GM19035 (cell line): ENCODE results near the gene TTC16.
A peak's percentile ranks its signal among the peaks of the same experiment; 100 is the strongest.

ENCODE experiments used
- ATAC-seq: cut with Tn5 transposase; IDR thresholded peaks from one replicate; pipeline ENCODE4 v1.9.1; 2021; ENCODE audit not compliant: unreplicated experiment

The TTC16 gene

GRCh38 chr9:127716412-127716811 lies 533 bp downstream of the TTC16 start:
- no peak for ATAC-seq

DNA sequence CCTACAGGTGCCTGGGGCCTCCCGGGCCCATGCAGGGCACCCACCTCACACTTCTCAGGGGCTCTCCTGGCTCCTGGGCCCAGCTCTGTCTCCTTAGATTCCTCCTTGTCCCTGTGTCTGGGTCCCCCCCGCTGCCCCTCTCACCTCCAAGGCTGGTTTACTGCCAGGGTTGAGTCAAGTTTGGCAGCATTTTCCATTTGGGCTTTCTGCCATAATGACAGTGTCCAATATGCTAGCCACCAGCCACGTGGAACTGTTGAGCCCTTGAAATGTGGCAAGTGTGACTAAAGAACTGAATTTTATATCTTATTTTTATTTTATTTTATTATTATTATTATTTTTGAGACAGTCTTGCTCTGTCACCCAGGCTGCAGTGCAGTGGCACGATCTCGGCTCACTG lies 1.9 kb downstream of the TTC16 start:
- ATAC-seq = no peak

DNA sequence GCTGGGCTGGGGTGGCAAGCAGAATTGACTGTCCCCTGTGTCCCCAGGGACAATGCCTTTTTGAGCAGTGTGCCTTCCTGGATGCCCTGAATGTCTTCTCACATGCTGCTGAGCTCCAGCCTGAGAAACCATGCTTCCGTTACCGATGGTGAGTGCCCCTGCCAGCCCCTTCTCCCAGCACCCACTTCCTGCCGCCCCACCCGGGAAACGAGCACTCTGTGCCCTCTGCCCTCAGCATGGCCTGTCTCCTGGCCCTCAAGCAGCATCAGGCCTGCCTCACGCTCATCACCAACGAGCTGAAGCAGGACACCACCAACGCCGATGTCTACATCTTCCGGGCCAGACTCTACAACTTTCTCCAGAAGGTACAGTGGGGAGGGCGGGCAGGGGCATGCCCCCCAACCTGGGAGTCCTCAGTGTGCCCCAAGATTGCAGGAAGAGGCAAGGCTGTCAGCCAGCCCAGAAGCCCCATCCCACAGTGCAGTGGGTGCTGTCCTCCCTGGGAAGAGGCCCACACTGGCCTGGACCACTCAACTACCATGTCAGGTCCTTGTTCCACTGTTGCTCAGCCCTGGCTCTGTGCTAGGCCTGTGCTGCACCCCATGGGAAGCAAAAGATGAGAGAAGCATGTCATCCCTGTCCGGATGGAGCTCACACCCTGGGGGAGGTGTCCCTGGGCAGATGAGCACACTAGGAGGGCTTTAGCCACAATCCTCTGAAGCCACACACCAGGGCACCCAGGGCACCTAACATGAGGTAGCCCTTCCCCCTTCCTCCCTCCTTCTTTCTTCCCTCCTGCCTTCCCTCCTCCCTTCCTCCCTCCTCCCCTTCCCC lies 4.4 kb downstream of the TTC16 start:
- no peak for ATAC-seq

DNA sequence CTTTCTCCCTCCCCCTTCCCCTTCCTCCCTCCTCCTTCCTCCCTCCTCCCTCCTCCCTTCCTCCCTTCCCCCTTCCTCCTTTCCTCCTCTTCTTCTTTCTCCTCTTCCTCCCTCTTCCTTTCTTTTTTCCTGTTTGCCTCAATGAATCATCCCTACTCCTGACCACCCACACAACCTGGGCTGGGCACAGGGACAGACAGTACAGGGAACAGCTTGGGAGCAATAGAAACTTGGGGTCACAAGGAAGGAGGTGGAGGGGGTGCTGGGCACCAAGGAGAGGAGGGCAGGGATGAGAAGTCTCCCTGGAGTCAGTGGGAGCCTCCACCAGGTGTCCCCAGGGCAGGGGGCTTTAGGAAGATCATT lies 5.0 kb downstream of the TTC16 start:
- no peak for ATAC-seq

GRCh38 chr9:127721391-127721821 lies 5.5 kb downstream of the TTC16 start:
- no peak for ATAC-seq

DNA sequence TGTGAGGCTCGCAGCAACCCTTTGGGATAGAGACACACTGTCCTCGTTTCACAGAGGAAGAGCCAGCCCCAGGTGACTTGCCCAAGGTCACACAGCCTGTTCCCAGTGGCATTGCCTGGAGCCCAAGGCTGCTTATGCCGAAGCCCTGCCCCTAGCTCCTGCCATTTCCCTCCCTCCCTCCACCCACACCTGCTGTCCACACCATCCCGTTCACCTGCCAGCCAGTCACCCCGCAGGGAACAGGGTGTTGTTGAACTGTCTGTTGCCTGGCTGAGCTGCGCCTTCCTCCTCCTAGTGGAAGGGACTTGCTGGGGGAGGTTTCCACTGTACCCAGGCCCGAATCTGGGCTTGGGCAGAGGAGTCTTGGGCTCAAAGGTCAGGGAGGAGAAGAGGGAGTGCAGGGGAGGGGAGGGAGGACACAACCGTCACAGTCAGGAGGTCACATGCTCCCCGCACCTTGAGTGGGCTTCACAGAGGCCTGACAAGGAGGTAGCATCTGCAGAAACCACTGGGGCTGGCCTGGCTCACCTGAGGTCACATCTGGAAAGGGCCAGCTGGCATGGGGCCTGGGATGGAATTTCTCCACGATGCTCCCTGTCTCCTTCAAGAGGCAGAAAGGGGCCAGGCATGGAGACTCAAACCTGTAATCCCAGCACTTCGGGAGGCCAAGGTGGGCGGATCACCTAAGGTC lies 6.3 kb downstream of the TTC16 start:
- ATAC-seq = no peak

- ATAC-seq = no peak
Observed at GRCh38 chr9:127723013-127723412, 7.1 kb downstream of the TTC16 start.

- ATAC-seq = no peak
Observed at GRCh38 chr9:127723444-127723843, 7.6 kb downstream of the TTC16 start.

- ATAC-seq = no peak
Observed at GRCh38 chr9:127724012-127724411, 8.1 kb downstream of the TTC16 start.

DNA sequence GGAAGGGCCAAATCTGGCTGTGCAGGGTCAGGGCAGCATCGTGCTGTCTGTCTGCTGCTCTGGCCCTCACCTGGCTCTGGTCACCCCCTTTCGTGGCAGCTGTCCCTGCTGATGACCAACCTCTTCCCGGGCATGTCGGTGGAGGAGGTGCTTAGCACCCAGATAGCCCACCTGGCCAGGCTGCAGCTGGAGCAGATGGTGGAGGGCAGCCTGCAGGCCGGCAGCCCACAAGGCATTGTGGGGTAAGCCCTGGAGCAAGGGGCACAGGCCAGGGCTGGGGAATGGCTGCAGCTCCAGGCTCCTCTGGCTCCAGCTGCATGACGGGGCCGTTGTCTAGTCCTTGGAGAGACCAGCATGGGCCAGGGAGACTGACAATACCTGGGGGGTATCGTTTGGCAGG lies 11.0 kb downstream of the TTC16 start:
- ATAC-seq = no peak

DNA sequence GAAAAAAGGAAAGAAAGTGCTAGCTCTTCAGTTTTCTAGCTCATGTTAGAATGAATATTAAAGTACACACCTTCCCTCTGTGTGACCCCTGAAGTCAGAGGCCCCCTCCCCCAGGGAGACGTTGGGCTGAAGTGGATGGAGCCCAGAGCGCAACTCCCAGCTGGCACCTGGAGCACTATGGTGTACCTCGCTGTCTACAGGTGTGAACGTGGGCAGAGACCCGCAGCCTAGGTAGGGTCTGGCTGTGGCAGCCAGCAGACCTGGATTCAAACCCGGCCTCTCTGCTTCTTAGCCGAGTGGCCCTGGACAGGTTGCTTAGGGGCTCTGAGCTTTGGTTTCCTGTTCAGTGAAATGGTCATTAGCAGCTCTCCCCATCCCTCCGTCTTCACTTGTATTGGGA lies 12.9 kb downstream of the TTC16 start:
- ATAC-seq = no peak

DNA sequence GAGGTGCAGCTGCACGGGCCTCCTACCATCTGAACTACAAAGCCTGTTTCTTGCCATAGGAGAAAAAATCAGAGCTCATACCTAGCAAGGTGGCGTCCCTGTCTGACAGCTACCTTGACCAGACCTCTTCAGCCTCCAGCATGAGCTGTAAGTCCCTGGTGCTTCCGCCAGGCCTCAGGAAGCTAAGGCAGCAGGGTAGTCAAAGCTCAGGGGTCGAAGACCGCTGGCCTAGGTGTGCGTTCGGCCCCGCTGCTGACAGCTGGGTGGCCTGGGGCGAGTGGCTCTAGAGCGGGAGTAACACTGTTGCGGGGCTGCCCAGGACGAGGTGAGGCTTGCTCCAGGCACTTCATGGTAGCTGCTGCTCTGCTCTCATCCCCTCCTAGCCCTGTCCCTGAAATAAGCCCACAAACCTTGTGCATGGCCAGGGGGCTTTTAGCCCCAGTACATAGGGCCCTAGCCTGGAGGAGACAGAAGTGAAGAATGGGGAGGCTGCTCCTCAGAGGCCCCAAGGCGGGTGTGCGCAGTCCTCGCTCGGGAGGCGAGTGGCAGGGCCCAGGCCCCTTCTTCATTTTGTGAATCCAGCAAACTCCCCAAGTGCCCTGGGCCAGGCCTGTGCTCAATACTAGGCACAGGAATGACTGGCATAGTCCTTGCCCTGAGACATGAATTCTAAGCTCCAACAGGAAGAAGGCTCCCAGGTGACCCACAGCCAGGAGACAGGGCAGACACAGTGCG lies 13.8 kb downstream of the TTC16 start:
- no peak for ATAC-seq

- no peak for ATAC-seq
Observed at GRCh38 chr9:127730262-127730661, 14.4 kb downstream of the TTC16 start.

DNA sequence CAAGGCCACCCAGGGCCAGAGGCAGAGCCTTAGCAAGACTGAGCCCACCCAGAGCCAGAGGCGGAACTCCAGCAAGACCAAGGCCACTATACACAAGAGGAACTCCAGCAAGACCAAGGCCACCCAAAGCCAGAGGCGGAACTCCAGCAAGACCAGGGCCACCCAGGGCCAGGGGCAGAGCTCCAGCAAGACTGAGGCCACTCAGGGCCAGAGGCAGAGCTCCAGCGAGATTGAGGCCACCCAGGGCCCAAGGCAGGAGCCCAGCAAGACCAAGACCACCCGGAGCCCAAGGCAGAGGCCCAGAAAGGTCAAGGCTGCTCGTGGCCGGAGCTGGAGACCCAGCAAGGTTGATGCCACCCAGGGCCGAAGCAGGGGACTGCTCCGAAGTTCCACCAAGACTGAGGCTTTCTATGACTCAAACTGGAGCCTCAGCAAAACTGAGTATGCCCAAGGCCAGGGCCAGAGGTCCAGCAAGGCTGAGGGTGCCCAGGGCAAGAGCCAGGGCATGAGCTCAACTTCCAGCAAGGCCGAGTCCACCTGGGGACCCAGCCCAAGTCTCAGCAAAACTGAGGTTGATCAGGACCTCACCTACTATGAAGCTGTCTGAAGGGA lies 15.0 kb downstream of the TTC16 start:
- ATAC-seq = no peak

- ATAC-seq = no peak
Observed at GRCh38 chr9:127731938-127732337, 16.1 kb downstream of the TTC16 start.

DNA sequence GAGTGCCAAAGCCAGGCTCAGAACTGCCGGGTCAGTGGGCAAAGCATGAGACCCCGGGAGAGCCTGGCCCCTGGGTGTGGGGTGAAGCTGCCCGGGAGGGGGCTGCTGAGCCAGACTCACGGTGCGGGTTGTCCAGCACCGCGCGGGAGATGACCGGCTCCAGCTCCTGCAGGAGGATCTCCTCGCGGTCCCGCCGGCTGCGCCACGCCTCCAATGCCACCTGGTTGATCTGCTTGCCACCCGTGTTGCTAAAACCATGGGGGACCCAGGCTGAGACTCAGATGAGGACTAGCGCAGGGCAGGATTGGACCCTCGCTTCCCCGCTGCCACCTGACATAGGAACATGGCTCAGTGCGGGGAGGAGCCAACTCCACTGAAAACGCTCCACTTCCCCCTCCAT lies 16.6 kb downstream of the TTC16 start:
- no peak for ATAC-seq

GRCh38 chr9:127733614-127734013 lies 17.7 kb downstream of the TTC16 start:
- ATAC-seq = no peak

GRCh38 chr9:127734247-127734746 lies 18.4 kb downstream of the TTC16 start:
- ATAC-seq = no peak

DNA sequence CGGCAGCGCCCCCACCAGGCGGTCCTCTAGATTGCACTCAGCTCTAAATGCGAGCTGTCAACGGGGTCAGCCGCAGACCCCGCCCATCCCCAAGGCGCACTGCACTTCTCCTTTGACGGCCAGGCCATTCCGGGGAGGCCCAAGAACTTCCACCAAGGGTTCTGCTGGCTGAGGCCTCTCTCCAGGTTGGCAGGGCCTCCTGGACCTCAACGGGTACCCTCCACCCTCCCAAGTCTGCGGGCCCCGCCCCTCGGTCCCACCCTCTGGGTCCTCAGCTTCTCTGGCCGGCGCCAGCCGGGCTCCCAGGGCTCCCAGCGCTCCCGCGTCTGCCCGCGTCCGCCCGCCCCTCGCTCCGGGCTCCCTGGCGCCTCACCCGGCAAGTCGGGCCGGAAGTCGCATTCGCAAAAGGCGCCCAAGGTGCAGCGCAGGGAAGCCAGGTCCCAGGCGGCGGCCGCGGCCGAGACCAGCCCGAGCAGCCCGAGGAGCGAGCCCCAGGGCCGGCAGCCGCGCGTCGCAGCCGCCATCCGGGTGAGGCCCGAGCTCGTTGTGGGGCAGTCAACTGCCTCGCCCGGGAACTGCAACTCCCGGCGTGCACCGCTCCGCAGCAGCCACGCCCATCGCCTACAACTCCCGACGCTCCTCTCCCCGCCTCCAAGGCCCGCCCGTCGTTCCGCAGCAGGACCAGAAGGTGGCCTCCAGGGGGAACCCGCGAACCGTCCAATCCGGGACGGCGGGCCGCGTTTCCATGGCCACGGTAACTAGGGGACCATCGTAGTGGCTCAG lies 19.1 kb downstream of the TTC16 start, which contains the start of gene TOR2A:
TOR2A (minus strand) TSS at position 548 of the 783 bp plus-strand sequence; CDS start at position 524, 24 bp downstream.
- peak; percentile 84 for ATAC-seq

- peak; percentile 3 for ATAC-seq
Observed at GRCh38 chr9:127735530-127736185, 19.8 kb downstream of the TTC16 start.
